HG03159 (cell line): ENCODE data around the gene GRB10.

Experiments used
- ATAC-seq: cut with Tn5 transposase; IDR thresholded peaks from one replicate; pipeline ENCODE4 v1.9.1; 2021; ENCODE audit warnings: mild to moderate bottlenecking, moderate library complexity; ENCODE audit not compliant: unreplicated experiment

GRB10 gene

DNA sequence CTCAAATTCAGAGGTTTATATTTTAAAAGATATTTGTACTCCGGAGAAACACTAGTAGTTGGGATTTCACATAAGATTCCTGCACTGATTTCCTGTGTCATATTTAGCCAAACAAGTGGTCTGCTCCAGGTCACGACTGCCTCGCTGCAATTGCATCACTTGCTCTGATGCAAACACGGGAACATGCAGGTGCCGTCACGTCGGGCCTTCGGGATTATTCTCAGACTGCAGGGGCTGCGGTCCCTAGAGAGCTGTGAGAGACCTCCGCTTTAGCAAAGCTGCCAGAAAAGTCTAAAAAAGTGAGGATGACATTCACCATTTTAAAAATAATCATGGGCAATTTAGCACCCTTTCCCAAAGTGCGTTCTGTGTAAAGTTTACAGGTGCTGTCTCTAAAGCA is 124.0 kb downstream of the GRB10 start:
- ATAC-seq, result no peak

DNA sequence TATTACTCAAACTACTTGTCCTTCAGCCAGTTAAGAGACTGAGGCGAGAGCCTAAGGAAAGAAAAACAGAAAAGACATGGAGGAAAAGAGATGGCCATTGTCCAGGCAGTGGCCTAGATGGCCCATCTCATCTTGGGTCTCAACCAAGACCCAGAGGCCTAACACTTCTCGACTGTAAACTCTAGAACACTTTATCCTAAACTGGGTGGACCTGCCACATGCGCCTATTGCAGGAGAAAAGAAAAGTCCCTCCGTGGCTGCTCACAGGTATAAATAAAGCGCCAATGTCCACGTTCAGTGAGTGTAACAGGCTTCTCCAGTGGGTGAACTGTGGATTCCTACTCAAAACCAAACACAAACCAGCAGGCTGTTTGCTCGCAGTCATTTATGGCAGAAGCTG is 124.8 kb downstream of the GRB10 start:
- no peak for ATAC-seq

DNA sequence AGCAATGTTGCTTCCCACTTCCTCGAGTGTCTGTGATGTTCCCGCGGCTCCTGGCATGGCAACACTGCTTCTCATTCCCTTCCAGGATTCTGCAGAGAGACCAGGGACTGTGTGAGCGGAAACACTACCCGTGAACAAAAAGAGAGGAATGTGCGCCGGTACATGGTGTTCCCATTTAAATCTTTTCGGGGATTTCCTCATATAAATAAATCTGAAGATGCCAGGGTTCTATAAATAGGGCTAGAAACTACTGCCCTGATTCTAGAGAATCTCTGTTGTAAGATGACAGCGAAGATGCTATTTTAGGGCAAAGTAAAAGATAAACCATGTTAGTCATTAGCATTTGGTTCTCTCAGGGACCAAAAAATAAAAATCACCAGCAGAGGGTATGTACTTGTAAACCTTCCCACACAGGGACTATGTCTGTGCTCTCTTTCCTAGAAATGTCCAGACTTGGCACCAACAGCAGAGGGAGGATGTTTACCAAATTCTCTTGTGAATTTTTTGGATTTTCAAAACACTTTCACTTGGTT is 125.3 kb downstream of the GRB10 start:
- ATAC-seq, result no peak

DNA sequence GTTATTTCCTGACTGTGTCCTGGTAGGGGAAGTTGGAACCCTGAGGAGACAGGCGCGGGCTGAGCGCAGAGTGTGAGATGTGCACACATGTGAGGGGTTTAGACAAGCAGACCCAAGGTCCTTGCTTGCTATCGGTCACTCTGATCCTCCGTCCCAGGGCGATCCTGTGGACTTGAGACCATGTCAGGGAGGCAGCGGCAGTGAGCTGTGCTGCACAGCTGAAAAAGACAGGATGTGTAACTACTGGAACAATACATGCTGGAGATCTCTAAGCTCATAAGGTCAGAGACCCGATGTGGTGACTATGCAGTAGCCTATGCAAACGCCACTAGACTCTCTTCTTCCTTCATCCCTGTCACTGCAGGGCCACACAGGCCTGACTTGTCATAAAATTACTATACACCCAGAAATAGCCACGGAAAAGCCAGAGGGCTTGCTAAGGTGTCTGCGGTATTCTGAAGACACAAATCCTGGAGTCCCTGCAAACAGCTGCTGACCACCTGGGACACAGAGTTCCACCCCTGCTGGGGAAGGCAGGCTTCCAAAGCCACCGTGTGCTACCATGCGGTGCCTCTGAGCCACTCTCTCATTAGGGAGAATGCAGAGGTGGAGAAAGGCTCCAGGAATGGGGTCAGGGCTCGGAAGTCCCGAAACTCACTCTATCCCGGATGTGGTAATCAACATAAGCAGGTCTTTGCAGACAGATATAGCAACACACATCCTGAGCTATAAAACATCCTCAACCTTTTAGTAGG is 126.4 kb downstream of the GRB10 start:
- ATAC-seq, result no peak

- no peak for ATAC-seq
Measured at GRCh38 chr7:50655490-50655889, 127.2 kb downstream of the GRB10 start.

- ATAC-seq, result no peak
Measured at GRCh38 chr7:50655020-50655419, 127.7 kb downstream of the GRB10 start.

- ATAC-seq, result no peak
Measured at GRCh38 chr7:50653981-50654425, 128.7 kb downstream of the GRB10 start.

DNA sequence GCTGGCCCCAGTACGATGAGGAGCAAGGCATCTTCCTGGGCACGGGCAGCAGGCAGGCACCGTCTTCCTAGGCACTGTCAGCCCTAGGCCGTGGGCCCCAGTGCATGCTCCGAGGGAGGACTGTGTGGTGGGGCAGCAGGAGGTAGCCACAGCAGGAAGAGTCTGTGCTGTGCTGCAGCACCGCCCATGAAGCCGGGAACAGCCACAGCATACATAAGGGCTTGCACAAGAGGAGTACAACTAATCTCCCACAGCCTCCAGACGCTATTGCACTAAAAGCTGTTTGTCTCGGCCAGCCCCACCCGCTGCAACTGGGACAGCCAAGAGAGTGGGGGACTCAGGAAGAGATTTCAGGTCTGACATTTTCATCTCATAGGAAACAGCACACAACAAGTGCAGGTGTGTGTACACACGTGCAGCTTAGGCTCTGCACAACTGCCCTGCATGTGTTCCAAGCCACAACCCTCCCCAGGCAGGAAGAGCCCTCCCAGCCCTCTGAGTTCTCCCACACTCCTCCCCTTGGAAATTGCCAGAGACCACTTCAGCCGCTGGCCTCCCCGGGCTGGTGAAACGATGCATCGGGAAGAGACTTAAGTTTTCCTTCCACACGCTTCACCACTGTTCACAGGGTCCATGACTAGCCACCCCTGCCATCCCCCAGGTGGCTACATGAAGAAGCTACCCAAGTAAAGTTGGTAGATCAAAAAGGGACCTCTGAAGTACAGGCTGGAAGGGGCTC is 129.4 kb downstream of the GRB10 start:
- ATAC-seq, result no peak

DNA sequence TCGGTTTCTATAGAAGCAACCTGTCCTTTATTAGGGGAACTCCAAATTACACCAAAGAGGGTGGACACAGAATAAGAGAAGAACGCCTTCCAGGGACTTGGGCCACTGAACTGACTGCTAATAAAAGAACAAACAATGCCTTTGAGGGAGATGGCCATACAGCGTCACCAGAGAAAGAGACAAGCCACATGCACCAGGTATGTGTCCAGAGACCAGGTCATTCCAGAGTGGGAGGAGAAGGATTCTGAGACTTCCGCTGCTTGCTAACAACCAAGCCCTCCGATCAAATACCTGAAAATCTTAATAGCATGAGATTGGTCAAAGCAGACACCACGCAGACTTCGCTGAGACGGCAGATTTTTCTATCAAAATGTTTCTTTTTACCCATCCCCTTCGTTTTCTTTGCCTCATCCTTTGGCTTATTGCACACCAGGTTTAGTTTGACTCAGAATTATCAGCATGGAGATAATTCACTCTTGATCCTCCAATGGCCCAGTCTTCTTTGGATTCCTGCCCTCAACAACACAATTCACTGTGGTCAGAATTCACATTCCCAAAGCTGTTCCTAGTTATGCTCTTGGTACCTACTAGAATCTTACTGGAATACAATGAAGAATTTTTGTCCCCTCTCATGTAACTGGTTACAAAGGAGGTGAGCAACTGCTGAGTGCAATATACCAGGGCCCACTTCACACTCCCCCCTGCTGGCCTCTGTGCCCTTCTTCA is 130.1 kb downstream of the GRB10 start:
- ATAC-seq, result no peak

DNA sequence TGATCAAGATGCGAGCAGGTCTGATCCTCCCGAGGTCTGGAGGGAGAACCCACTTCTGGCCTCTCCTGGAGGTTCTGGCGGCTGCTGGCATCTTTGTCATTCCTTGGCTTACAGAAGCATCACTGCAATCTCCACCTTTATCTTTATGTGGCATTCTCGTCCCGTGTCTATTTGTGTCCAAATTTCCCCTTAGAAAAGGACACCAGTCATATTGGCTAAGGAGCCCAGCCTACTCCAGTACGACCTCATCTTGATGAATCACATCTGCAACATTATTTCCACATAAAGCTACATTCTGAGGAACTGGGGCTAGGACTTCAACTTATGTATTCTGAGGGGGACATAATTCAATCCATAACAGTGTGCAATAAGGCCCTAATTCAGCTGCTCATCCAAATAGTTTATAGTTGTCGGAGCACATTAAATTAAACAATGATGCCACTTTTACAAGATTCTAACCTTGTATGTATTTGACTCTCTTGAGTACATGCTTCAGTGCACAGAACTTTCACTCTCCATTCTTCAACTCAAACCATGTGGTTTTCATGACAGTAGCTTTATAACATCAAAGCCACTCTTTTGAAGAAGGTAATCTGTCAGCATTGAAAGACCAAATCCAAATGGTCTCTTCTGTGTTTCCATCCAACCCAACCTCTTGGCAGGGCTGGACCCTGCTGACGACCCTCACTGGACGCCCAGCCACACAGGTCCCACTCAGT is 131.3 kb downstream of the GRB10 start:
- ATAC-seq, result no peak

DNA sequence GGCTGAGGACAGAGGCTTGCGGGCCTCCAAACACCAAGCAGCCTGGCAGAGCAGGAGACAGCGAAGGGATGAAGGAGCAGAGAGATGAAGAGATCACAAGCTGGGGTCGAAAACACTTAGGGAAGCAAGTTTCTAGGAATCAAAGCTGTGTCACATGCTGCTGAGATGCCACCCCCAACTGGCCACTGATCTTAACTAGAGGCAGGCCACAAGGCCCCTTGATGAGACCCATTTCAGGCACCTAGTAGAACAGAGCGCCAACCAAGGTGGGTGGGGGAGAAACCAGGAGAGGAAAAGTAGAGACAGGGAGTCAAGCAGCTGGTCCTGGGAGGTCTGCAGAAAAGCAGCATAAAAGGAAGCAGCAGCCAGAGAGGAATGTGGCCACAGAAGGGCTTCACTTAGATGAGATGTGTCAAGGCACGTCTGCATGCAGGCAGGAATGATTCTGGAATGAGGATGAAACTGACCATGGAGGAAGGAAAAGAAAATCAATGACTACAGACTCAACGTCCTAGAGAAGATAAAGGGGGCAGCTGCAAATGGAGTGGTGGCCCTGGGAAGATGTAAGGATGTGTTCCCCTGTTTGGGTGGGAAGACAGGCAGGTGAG is 132.5 kb downstream of the GRB10 start:
- ATAC-seq, result no peak

GRCh38 chr7:50649259-50649885 is 133.3 kb downstream of the GRB10 start:
- ATAC-seq, result no peak

GRCh38 chr7:50648570-50649169 is 134.0 kb downstream of the GRB10 start:
- ATAC-seq, result no peak

- ATAC-seq, result no peak
Measured at GRCh38 chr7:50648076-50648475, 134.6 kb downstream of the GRB10 start.

DNA sequence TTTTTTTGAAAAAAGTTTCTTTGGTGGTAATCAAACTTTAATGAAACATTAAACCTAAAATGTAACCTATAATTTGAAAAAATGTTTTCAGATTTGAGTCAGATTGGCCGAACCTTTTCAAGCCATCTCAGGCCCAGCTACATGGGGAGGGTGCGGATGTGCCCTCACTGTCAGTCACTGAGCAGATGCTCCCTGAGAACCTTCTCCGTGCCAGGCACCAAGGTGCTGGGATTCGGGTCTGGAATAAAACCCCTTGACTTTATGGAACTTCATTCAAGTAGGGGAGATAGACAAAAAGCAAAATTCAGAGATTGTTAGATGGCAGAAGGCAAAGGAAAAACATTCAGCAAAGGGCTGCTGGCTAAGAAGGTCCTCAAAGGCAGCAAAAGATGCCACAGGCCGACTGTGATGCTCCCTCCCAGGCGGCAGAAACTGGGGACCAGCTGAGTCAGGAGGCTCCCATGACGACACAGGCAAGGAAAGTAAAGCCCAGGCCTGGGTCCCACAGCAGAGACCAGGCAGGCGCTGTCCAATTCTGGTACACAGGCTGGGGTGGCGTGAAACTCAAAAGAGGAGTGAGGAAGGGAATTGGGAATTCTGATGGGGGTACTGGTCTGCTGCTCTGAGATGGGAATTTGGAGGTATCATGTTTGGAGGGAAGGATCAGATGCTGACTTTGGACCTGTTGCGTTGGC is 135.3 kb downstream of the GRB10 start:
- ATAC-seq, result no peak

GRCh38 chr7:50646069-50646468 is 136.6 kb downstream of the GRB10 start:
- no peak for ATAC-seq

- no peak for ATAC-seq
Measured at GRCh38 chr7:50645186-50645585, 137.5 kb downstream of the GRB10 start.

- ATAC-seq, result no peak
Measured at GRCh38 chr7:50644586-50644985, 138.1 kb downstream of the GRB10 start.

DNA sequence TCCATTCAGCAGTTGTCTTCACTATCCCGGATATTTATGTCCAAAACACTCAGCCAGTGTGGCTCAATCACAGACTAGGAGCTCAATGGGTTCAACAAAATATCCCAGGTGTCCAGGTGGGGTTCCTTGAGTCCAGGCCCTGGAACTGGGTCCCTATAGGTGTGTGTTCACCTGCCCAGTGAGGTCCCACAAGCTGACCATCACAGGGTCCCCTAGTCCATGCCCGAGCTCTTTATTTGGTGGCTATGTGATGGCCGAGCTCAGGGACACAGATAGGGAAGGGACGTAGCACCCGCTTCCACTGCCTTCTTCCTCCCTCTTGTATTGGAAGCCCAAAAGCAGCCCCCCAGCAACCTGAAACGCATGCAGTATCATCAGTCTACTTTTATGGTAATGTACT is 138.6 kb downstream of the GRB10 start:
- ATAC-seq, result no peak
